OCI-LY7 (cell line): ENCODE results near the gene CYP4X1.
A peak's percentile ranks its signal among the peaks of the same experiment; 100 is the strongest.

Experiments used
- EZH2phosphoT487 ChIP-seq: fragments of 200-600 bp; sonication (generic); IDR thresholded peaks from 2 replicates; pipeline ENCODE4 v1.6.1; 2018; ENCODE audit warnings: low read depth, borderline replicate concordance, mild to moderate bottlenecking, mixed run types, antibody characterized with exemption, low read length, moderate library complexity, mixed read lengths
- TF ChIP-seq, protein P1 (sequence below): fragments of 200-600 bp; sonication (generic); conservative IDR thresholded peaks from 2 replicates; pipeline ENCODE4 v1.5.1; 2014; ENCODE audit warnings: mild to moderate bottlenecking, antibody characterized with exemption, low read length, moderate library complexity, mixed read lengths

DNA sequence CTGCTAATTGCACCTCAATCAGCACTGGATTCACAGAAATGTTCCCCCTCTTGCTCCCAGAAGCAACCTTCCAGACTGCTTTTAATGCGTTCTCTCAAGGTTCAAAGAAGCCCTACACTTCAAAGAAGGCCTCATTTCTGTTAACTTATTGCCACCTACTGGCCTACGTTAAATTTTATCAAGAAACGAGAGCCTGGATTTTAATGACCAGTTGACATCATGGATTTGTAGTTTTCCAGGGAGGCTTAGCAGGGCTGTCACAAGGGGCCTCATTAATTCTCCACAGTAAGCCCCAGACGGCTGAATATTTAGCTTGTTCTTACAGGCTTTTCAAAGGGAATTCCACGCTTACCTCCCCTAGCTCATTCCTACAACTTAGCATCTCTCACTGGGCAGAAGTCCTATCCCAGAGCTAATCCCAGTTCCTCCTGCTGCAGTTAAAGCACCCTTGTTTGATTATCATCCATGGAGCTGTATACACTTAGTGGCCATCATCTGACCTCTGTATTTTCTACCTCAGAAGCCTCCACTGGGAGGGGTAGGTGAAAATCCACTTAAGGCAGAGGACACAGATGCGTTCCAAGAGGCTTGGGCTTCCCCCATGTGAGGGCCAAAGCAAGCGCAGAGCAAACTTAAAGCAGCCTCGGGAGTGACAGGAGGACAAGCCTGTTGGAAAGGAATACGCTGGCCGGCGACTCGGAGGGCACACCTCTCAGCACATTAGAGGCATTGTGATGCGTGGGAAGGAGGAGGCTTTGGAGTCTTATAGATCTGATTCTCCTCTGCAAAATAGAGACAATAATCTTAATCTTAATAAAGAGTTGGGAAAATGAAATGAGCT, 32.2 kb upstream of the CYP4X1 start:
- TF ChIP-seq, protein P1, sequence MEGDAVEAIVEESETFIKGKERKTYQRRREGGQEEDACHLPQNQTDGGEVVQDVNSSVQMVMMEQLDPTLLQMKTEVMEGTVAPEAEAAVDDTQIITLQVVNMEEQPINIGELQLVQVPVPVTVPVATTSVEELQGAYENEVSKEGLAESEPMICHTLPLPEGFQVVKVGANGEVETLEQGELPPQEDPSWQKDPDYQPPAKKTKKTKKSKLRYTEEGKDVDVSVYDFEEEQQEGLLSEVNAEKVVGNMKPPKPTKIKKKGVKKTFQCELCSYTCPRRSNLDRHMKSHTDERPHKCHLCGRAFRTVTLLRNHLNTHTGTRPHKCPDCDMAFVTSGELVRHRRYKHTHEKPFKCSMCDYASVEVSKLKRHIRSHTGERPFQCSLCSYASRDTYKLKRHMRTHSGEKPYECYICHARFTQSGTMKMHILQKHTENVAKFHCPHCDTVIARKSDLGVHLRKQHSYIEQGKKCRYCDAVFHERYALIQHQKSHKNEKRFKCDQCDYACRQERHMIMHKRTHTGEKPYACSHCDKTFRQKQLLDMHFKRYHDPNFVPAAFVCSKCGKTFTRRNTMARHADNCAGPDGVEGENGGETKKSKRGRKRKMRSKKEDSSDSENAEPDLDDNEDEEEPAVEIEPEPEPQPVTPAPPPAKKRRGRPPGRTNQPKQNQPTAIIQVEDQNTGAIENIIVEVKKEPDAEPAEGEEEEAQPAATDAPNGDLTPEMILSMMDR, result peak; percentile 45
- TF ChIP-seq EZH2phosphoT487, result no peak
